Vagina (tissue), 2 donors: ENCODE data around the gene TSPAN9. TPM values are rescaled to one million over a fixed set of nuclear protein-coding genes. Genes with fewer than 3 reads are reported as not detected.

Experiments
- DNase-seq, 2 donors: peaks; one replicate each; pipeline ENCODE4 v3.0.0-alpha.2; 2017; ENCODE audit errors: extremely low spot score in 2 of 2
- H3K27ac ChIP-seq: fragments of 200-600 bp; sonication (generic); one replicate; pipeline ENCODE4 v1.5.1; 2019
- H3K27me3 ChIP-seq: fragments of 200-600 bp; sonication (generic); one replicate; pipeline ENCODE4 v1.5.1; 2019
- H3K36me3 ChIP-seq, 2 donors: fragments of 200-600 bp; sonication (generic); one replicate each; pipeline ENCODE4 v1.5.1; 2017 to 2019
- H3K4me1 ChIP-seq: fragments of 200-600 bp; sonication (generic); one replicate; pipeline ENCODE4 v1.5.1; 2019
- H3K4me3 ChIP-seq, 2 donors: fragments of 200-600 bp; sonication (generic); 1 replicate in 1 of 2; 2 replicates in 1 of 2; pipeline ENCODE4 v1.5.1; 2016 to 2019
- H3K9me3 ChIP-seq: fragments of 200-600 bp; sonication (generic); one replicate; pipeline ENCODE4 v1.5.1; 2019
- POLR2A ChIP-seq, 2 donors: fragments of 450-650 bp; IDR thresholded peaks; one replicate each; pipeline ENCODE4 v1.6.1; 2017; ENCODE audit warnings: antibody characterized with exemption in 2 of 2, mild to moderate bottlenecking in 2 of 2, moderate library complexity in 2 of 2
- POLR2AphosphoS5 ChIP-seq, 2 donors: sonication (generic); formaldehyde crosslinking; IDR thresholded peaks; one replicate each; pipeline ENCODE4 v1.9.0; 2017; ENCODE audit warnings: antibody characterized with exemption in 2 of 2, mild to moderate bottlenecking in 2 of 2, low read depth in 1 of 2; ENCODE audit not compliant: insufficient read depth in 1 of 2
- intact Hi-C: fragments of 100-400 bp; cut with DNase I; formaldehyde crosslinking; loops from one replicate; pipeline ENCODE4 v1.15.1; 2023
- total RNA-seq: library from RNA; depleted of rRNA; stranded (reverse); fragments of >200 nt; gene quantifications from one replicate; pipeline ENCODE4 v1.2.3, GENCODE V29; 2016
- TF ChIP-seq, protein P1 (sequence below), 3 experiments: fragments of 450-650 bp in 2 of 3; fragments of 200-600 bp in 1 of 3; sonication (generic) in 1 of 3; IDR thresholded peaks; one replicate each; pipeline ENCODE4 v1.5.1; 2017 to 2019; ENCODE audit warnings: antibody characterized with exemption in 3 of 3, mild to moderate bottlenecking in 2 of 3, moderate library complexity in 2 of 3

Gene TSPAN9
- total RNA-seq, 1 donor from 2014 or later, result 32.2 TPM

GRCh38 chr12:3230758-3231375 lies 153.7 kb downstream of the TSPAN9 start:
- no peak overlapping the region for H3K27ac ChIP-seq

DNA sequence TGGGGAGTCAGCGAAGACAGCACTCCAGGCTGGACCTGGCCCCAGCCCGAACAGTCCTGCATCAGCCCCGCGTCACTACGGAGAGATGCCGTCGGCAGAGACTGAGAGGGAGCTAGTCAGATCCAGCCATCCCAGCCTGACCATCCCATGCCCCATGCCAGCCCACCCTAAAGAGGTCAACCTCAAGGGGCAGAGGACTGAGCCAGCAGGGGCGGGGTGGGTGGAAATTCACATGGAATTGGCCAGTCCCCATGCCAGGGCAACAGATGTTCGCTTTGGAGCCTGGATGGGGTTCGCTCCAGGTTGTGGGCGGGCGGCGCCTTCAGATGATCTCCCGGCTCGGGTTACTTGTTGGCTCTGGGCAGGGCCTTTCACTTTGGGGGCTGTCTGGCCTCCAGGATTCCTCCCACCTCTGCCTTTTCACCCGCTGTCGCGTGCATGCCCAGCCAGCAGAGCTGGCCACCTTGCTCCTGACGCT lies 154.3 kb downstream of the TSPAN9 start:
- DNase-seq, result no peak
- Histone ChIP-seq H3K36me3 (no peaks in the 10 kb centered on the region), H3K27ac (no peak overlapping the region), H3K4me3 (no peak overlapping the region), H3K27me3 (no peaks in the 10 kb centered on the region), H3K4me1 (peaks cover 17% of the 10 kb centered on the region), H3K9me3 (no peaks in the 10 kb centered on the region)
- intact Hi-C loops, result no loop called here
- TF ChIP-seq, protein P1, sequence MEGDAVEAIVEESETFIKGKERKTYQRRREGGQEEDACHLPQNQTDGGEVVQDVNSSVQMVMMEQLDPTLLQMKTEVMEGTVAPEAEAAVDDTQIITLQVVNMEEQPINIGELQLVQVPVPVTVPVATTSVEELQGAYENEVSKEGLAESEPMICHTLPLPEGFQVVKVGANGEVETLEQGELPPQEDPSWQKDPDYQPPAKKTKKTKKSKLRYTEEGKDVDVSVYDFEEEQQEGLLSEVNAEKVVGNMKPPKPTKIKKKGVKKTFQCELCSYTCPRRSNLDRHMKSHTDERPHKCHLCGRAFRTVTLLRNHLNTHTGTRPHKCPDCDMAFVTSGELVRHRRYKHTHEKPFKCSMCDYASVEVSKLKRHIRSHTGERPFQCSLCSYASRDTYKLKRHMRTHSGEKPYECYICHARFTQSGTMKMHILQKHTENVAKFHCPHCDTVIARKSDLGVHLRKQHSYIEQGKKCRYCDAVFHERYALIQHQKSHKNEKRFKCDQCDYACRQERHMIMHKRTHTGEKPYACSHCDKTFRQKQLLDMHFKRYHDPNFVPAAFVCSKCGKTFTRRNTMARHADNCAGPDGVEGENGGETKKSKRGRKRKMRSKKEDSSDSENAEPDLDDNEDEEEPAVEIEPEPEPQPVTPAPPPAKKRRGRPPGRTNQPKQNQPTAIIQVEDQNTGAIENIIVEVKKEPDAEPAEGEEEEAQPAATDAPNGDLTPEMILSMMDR (IDR thresholded peaks at IDR 0.05), result no peak
- TF ChIP-seq POLR2A (IDR thresholded peaks at IDR 0.05), result no peak
- no peak for TF ChIP-seq POLR2AphosphoS5 (IDR thresholded peaks at IDR 0.05; ENCODE audit: insufficient read depth in 1 of 2, low read depth in 1 of 2)

More at GRCh38 chr12:3230758-3231375, 153.7 kb downstream of the TSPAN9 start:
- Histone ChIP-seq H3K4me1 (peaks cover 17% of the 10 kb centered on the region), H3K4me3 (no peak overlapping the region), H3K9me3 (no peaks in the 10 kb centered on the region), H3K27me3 (no peaks in the 10 kb centered on the region), H3K36me3 (no peaks in the 10 kb centered on the region)
- no peak for DNase-seq
- TF ChIP-seq, protein P1 (IDR thresholded peaks at IDR 0.05), result no peak
- TF ChIP-seq POLR2AphosphoS5 (IDR thresholded peaks at IDR 0.05; ENCODE audit: insufficient read depth in 1 of 2, low read depth in 1 of 2) (no peak), POLR2A (IDR thresholded peaks at IDR 0.05) (no peak)
- intact Hi-C loops, result no loop called here

GRCh38 chr12:3233797-3234196 lies 156.6 kb downstream of the TSPAN9 start:
- DNase-seq, result no peak
- H3K9me3 ChIP-seq, result no peaks in the 10 kb centered on the region
- H3K27me3 ChIP-seq, result no peaks in the 10 kb centered on the region
- peaks cover 19% of the 10 kb centered on the region for H3K4me1 ChIP-seq
- H3K27ac ChIP-seq, result no peak overlapping the region
- H3K4me3 ChIP-seq, result no peak overlapping the region
- intact Hi-C loops, result no loop called here
- H3K36me3 ChIP-seq, result no peaks in the 10 kb centered on the region
- TF ChIP-seq POLR2A (IDR thresholded peaks at IDR 0.05) (no peak), POLR2AphosphoS5 (IDR thresholded peaks at IDR 0.05; ENCODE audit: insufficient read depth in 1 of 2, low read depth in 1 of 2) (no peak)
- TF ChIP-seq, protein P1 (IDR thresholded peaks at IDR 0.05), result no peak

DNA sequence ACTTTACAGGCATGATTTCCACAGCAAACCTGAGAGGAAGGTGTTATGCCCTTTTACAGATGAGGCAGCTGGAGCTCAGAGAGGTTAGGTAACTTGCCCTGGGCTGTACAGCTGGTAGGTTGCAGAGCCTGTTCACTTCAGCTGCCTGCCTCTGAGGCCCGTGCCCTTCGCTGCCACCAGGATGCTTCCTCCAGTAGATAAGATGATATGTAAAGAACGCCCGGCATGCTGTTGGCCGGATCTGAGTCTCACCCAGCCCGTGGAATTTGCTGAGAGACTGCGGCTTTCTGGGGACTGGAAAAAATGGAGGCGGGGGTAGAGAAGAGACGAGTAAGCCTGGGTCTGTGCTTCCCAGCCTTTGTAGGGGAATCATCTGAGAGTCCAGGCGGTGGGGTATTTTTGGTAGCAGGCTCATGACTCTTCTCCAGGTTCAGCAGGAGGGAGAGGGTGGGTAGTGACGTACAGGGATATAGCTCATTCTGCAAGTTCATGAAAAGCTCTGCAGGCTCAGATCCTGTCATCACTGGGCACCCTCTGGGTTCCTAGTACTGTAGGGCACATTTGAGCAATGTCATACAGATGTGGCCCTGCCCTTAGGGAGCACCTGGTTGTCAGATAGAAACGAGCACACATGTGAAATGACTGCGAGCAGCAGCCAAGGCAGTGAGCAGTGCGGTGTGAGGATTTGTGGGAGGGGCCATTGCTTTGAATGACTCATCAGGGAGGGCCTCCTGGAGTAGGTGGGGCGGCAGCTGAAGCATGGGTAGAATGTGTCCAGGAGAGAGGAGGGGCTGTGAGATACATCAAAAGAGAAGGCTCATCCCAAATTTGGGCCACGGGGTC lies 159.4 kb downstream of the TSPAN9 start:
- H3K36me3 ChIP-seq, result no peaks in the 10 kb centered on the region
- H3K9me3 ChIP-seq, result no peaks in the 10 kb centered on the region
- no peak overlapping the region for H3K4me3 ChIP-seq
- H3K4me1 ChIP-seq, result peaks cover 23% of the 10 kb centered on the region
- no peak for DNase-seq
- intact Hi-C loops, result no loop called here
- no peaks in the 10 kb centered on the region for H3K27me3 ChIP-seq
- TF ChIP-seq POLR2A (IDR thresholded peaks at IDR 0.05) (no peak), POLR2AphosphoS5 (IDR thresholded peaks at IDR 0.05; ENCODE audit: insufficient read depth in 1 of 2, low read depth in 1 of 2) (no peak)
- TF ChIP-seq, protein P1 (IDR thresholded peaks at IDR 0.05), result no peak
- no peak overlapping the region for H3K27ac ChIP-seq
